HG03097 (cell line): ENCODE data around the gene FURIN.
"Not testable (repeated sequence)": the region's sequence is repeated elsewhere in the genome, so short reads cannot be mapped to it uniquely, and the experiment has no call there.

Experiments
- ATAC-seq: cut with Tn5 transposase; IDR thresholded peaks from one replicate; pipeline ENCODE4 v1.9.1; 2021; ENCODE audit not compliant: unreplicated experiment, low FRiP score

The FURIN gene

GRCh38 chr15:90869601-90870353 is 1.4 kb downstream of the FURIN start:
- ATAC-seq = no peak

DNA sequence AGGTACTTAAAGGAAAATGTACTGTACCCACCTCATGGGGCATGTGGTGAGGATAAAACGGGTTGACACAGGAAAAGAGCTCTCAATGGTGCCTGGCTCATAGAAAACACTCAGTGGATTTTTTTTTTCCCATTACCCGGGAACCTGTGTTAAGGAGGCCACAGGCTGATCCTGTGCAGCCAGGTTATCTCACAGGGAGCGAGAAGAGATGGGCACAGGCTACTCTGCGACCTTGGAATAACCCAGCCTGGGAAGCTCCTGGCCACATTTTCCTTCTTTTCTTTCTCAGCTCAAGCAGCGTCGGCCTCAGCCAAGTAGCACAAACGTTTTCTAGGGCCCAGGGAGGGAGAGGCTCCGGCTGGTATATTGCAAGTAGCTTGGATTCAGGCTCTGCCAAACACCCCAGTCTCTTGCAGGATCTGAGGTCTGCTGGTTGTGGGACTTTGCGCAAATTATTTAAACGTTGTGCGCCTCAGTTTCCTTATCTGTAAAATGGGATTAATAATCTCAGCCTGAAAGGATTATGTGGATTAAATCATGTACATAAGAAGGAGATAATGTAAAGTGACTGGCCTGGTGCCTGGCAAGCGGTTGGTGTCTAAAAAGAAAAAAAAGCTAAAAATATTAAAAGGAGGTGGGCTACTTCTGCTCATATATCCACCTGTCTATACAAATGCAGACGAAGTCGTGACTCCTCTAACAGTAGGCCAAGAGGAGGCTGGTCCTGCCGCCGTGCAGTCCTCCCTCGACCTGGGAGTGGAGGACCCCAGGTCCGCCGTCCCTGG is 2.2 kb downstream of the FURIN start:
- ATAC-seq = no peak

DNA sequence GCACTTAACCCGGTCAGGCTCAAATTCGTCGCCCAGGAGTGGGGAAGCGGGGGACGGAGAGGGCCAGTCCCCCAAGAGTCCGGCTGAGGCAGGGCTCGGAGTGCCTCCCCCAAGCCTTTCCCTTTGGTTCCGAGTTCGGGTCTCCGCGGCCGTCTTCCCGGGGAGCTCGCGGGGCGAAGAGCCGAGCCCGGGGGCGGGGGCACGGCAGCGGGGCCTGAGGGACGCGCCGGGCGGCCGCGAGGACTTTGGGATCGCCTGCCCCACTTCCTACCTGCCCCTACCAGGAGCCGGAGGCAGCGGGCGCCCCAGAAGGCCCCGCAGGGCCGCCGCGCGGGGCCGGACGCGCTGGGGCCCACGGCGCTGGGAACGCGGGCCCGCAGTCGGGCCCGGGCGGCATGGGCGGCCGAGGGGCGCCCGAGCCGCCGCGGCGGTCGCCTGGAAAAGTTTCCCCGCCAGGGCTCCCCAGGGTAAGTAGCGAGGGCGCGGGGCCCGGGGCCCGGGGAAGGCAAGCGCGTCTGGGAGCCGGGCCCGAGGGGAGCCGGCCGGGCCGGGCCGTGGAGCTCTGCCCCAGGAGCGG is 2.8 kb downstream of the FURIN start:
- ATAC-seq = no peak

DNA sequence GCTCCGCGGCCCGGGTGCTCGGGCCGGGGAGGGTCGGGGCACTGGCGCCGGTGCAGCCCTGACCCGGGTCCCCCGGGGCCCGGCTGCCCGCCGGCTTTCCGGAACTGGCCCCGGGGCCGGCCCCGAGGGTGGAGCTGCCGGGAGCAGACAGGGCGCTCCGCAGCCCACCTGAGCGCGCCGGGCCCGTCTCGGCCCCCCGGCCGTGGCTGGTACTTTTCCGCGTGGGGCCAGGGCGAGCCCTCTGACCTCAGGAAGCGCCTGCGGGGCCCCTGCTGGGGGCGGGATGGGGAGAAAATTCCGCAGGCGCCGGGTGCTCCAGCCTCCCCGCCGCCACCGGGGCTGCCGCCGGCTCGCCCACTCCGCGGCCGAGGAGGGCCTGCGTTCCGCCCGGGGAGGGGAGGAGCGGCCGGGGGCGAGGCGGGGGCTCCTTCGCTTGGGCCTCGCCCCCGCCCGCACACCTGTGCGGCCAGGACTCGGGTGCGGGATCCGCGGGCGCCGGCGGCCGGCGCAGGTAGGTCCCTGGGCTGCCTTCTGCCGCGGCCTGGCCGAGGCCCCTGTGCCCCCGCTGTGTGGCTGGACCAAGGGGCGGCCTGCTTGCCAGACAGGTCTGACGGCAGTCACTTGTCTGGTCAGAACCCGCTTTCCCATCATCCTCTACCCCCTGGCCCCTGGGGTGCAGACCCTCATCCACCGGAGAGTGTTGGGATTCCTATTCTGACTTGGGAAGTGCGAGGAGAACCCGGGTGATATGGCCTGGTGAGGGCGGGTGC is 3.5 kb downstream of the FURIN start:
- ATAC-seq = no peak

DNA sequence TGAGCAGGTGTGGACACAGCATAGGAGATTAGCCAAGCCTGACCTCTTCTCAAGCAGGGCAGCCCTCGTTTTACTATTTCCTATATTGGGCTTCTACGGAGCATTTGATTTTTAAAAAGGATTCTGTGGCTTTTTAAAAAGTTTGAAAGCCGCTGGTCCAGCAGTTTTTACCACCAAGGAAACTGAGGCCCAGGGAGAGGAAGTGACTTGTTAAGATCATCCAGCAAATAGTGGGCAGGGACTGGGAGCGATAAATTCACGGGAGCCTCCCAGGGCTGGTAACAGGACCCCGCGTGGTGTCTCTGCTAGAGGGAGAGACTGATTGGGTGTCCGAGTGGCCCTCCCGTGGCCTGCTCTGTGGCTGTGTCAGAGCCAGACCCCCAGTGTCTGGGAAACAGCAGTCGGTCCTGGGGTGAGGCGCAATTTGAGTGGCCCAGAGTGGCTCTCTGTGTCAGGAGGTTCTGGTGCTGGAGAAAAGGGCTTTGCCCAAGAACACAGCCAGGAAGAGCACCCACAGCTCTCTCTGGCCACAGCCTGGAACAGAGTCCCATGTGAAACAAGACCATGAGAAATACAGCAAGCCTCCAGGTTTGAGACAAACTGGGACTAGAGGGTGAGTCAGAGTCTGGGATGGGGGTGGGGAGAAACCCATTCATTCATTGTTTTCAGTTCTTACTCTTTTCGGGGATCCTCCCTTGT is 4.2 kb downstream of the FURIN start:
- ATAC-seq = no peak

DNA sequence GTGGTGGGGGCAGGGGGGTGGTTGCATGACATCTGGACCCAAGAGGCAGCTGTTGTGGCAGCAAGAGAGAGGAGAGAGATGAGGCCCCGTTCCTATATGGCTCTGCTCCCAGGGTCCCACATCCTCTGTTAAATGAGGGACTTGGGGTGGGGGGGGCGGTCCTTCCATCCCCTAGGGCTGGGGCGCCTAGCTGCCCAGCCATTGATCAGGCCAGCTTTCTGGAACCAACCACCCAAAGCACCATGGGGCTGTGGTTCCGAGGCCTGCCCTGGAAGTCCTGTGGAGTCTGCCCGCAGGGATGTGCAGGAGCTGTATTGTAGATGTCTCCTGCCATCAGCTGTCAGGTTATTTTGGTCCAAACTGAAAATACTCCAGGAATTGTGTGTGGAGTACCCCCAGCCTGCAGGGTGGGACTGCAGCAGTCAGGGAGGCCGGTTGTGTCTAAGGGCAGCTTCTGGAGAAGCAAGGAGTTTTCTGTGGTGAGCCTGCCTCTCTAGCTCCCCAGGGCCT is 5.2 kb downstream of the FURIN start:
- no peak for ATAC-seq

DNA sequence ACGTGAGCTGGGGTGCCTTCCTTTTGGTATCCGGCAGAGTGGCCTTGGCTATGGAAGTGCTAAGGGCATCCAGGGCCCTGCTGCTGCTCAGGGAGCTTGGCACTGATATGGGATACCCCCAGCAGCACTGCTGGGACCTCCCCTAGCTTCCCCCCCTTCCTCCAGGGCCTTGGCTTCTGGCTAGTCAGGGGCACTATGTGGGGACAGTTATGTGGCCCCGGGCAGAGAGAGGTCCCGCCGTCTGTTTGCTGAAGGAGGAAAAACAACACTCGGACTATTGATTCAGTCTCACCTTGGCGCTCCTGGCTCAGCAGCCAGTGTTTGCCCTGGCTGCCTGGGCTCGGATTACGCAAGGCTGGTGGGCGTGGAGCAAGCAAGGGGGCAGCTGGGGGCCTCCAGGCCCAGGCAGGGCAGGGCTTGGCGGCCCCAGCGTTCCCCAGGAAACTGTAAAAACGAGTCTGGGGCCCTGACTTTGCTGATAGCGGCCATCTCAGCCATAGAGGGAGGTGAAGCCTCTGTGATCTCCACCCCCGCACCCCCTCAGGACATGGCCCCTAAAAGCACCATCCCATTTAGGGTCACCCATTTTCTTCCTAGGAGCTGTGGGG is 5.7 kb downstream of the FURIN start:
- ATAC-seq = no peak

- ATAC-seq = not testable (repeated sequence)
Observed at GRCh38 chr15:90874986-90875385, 6.6 kb downstream of the FURIN start.

GRCh38 chr15:90875549-90875981 is 7.2 kb downstream of the FURIN start:
- ATAC-seq = no peak

DNA sequence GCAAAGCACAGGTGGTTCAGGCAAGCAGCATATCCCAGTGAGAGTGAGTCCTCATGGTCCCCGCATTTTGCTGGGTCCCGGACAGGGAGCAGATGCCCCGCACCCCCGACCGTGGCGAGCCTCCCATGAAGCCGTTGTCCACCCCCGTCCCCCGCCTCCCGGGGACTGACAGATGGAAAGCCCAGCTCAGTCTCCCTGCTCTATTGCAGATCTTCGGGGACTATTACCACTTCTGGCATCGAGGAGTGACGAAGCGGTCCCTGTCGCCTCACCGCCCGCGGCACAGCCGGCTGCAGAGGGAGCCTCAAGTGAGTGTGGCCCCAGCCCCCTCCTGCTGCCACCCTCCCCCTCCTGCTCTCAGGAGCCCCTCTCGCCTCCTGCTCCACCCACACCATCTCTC is 7.7 kb downstream of the FURIN start:
- no peak for ATAC-seq

GRCh38 chr15:90876512-90877170 is 8.3 kb downstream of the FURIN start:
- ATAC-seq = no peak

DNA sequence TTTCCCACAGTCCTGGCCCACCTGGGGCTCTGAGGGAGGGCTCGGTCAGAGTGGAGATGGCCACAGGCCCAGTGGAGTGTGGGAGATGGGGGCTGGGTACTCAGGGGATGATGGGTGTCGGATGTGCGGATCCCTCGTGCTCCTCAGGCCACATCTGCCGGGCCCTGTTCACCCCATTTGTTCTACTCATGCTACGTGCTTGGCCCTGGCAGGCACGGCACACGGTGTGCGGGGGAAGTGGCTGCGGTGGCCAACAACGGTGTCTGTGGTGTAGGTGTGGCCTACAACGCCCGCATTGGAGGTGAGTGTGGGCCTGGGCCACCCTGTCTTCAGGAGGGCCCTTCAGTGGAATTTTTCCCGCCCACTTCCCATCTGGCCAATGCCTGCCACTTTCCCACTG is 8.9 kb downstream of the FURIN start:
- no peak for ATAC-seq

DNA sequence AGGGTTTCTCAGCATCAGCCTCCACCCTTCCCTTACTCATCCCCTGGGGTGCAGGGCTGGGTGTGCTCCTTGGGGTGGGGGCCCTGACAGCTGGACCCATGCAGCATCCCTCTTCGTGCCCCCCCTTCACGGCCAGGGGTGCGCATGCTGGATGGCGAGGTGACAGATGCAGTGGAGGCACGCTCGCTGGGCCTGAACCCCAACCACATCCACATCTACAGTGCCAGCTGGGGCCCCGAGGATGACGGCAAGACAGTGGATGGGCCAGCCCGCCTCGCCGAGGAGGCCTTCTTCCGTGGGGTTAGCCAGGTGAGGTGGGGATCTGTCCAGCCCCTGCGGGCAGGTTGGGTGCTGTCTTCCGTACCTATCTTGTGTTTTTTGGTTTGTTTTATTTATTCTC is 9.6 kb downstream of the FURIN start:
- ATAC-seq = no peak

- ATAC-seq = no peak
Observed at GRCh38 chr15:90878660-90879059, 10.3 kb downstream of the FURIN start.

DNA sequence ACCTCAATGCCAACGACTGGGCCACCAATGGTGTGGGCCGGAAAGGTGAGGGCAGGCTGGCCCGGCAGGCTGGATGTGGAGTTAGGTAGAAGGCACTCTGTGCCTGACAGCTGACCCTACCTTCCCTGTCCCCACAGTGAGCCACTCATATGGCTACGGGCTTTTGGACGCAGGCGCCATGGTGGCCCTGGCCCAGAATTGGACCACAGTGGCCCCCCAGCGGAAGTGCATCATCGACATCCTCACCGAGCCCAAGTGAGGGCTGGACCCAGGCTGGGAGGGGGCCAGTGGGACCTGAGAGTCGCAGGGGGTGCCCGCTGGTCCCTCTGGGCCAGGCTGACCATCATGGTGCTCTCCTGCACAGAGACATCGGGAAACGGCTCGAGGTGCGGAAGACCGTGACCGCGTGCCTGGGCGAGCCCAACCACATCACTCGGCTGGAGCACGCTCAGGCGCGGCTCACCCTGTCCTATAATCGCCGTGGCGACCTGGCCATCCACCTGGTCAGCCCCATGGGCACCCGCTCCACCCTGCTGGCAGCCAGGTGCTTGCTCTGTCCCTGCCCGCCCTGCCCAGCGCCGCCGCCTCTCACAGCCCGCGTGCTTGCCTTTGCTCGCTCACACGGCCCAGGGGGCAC is 11.5 kb downstream of the FURIN start:
- no peak for ATAC-seq

DNA sequence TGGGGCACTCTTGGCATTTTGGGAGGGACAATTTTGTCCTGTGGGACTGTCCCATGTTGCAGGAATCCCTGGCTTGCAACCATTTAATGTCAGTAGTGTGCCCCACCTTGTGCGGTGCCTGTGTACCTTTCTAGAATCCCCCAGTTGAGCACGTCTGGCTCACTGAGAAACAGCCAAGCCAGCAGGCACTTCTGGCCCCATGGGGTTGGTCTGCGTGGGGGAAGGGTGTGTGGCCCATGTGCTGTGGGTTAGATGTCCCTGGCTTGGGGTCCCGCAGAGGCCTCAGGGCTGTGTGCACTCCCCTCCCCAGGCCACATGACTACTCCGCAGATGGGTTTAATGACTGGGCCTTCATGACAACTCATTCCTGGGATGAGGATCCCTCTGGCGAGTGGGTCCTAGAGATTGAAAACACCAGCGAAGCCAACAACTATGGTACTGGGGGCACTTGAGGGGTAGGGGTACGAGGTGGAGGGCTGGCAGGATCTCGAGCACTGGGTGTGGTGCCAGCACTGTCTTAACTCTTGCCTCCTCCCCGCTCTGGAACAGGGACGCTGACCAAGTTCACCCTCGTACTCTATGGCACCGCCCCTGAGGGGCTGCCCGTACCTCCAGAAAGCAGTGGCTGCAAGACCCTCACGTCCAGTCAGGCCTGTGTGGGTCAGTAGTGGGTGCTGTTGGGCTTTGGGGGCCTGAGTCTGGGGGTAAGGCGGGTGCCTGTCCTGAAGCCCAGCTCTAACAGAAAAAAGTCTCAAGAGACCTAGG is 12.2 kb downstream of the FURIN start:
- no peak for ATAC-seq

- ATAC-seq = no peak
Observed at GRCh38 chr15:90881181-90881977, 13.0 kb downstream of the FURIN start.
